Nephron (organoid): ENCODE measurements around the gene LIPE.
"Not testable (repeated sequence)": the region's sequence is repeated elsewhere in the genome, so short reads cannot be mapped to it uniquely, and the experiment has no call there.

Experiments
- H3K27ac Mint-ChIP-seq, 3 experiments: 2 replicates each; pipeline ENCODE4 v1.8.0; 2020; ENCODE audit warnings: mixed read lengths in 3 of 3, mild to moderate bottlenecking in 2 of 3, moderate library complexity in 1 of 3
- H3K27me3 Mint-ChIP-seq: 2 replicates; pipeline ENCODE4 v1.8.0; 2021; ENCODE audit warnings: low read depth, mild to moderate bottlenecking, moderate library complexity, mixed read lengths
- H3K36me3 Mint-ChIP-seq: 2 replicates; pipeline ENCODE4 v1.8.0; 2020; ENCODE audit warnings: low read depth, mixed read lengths
- H3K4me1 Mint-ChIP-seq: 2 replicates; pipeline ENCODE4 v1.8.0; 2020; ENCODE audit warnings: mixed read lengths
- H3K4me3 Mint-ChIP-seq, 3 experiments: 2 replicates each; pipeline ENCODE4 v1.8.0; 2020; ENCODE audit warnings: mild to moderate bottlenecking in 3 of 3, mixed read lengths in 3 of 3, moderate library complexity in 2 of 3
- H3K9me3 Mint-ChIP-seq: 2 replicates; pipeline ENCODE4 v1.8.0; 2020; ENCODE audit warnings: mixed read lengths
- CTCF ChIP-seq, 3 experiments: fragments of 200-600 bp; sonication (generic); IDR thresholded peaks; one replicate each; pipeline ENCODE4 v1.5.0; 2021; ENCODE audit warnings: antibody characterized with exemption in 3 of 3; ENCODE audit not compliant: unreplicated experiment in 3 of 3

The LIPE gene

GRCh38 chr19:42452590-42452989 lies 25.4 kb upstream of the LIPE start:
- no peaks in the 10 kb centered on the region for H3K4me1 Mint-ChIP-seq
- peaks cover 4% of the 10 kb centered on the region for H3K27me3 Mint-ChIP-seq
- no peaks in the 10 kb centered on the region for H3K36me3 Mint-ChIP-seq
- H3K4me3 Mint-ChIP-seq = no peak overlapping the region
- no peak for TF ChIP-seq CTCF (IDR thresholded peaks at IDR 0.05; ENCODE audit: unreplicated experiment in 3 of 3)
- no peak overlapping the region for H3K27ac Mint-ChIP-seq
- no peaks in the 10 kb centered on the region for H3K9me3 Mint-ChIP-seq

- Mint-ChIP-seq H3K36me3 (no peaks in the 10 kb centered on the region), H3K27ac (no peak overlapping the region), H3K9me3 (no peaks in the 10 kb centered on the region), H3K27me3 (peaks cover 4% of the 10 kb centered on the region), H3K4me3 (no peak overlapping the region), H3K4me1 (no peaks in the 10 kb centered on the region)
- TF ChIP-seq CTCF (IDR thresholded peaks at IDR 0.05; ENCODE audit: unreplicated experiment in 3 of 3) = peak; percentile 82 to 88 (median 85)
Observed at GRCh38 chr19:42450314-42450934, 23.2 kb upstream of the LIPE start.

- not testable (repeated sequence) for H3K9me3 Mint-ChIP-seq, H3K4me1 Mint-ChIP-seq, H3K4me3 Mint-ChIP-seq
Observed at GRCh38 chr19:42448306-42448705, 21.1 kb upstream of the LIPE start.

GRCh38 chr19:42445948-42446347 lies 18.8 kb upstream of the LIPE start:
- TF ChIP-seq CTCF (IDR thresholded peaks at IDR 0.05; ENCODE audit: unreplicated experiment in 3 of 3) = no peak
- Mint-ChIP-seq H3K4me3 (no peak overlapping the region), H3K4me1 (no peaks in the 10 kb centered on the region), H3K9me3 (no peaks in the 10 kb centered on the region), H3K27me3 (no peaks in the 10 kb centered on the region), H3K36me3 (no peaks in the 10 kb centered on the region), H3K27ac (no peak overlapping the region)

More at GRCh38 chr19:42448306-42448705, 21.1 kb upstream of the LIPE start:
- not testable (repeated sequence) for H3K27ac Mint-ChIP-seq, H3K36me3 Mint-ChIP-seq, H3K27me3 Mint-ChIP-seq

GRCh38 chr19:42443944-42444398 lies 16.8 kb upstream of the LIPE start:
- Mint-ChIP-seq H3K36me3 (no peaks in the 10 kb centered on the region), H3K27me3 (no peaks in the 10 kb centered on the region), H3K4me3 (no peak overlapping the region), H3K9me3 (no peaks in the 10 kb centered on the region), H3K27ac (peak overlapping the region in 1 of 3 experiments; percentile 37), H3K4me1 (no peaks in the 10 kb centered on the region)
- no peak for TF ChIP-seq CTCF (IDR thresholded peaks at IDR 0.05; ENCODE audit: unreplicated experiment in 3 of 3)

- Mint-ChIP-seq H3K4me3 (no peak within 1 kb of the TSS), H3K9me3 (no peaks in the 10 kb centered on the region), H3K36me3 (no peaks in the 10 kb centered on the region), H3K27ac (peak within 1 kb of the TSS in 1 of 3 experiments; percentile 37), H3K4me1 (no peaks in the 10 kb centered on the region), H3K27me3 (no peaks in the 10 kb centered on the region)
- TF ChIP-seq CTCF (IDR thresholded peaks at IDR 0.05; ENCODE audit: unreplicated experiment in 3 of 3) = no peak
Observed at GRCh38 chr19:42442833-42443232, 15.6 kb upstream of the LIPE start, which contains the start of gene CXCL17. Gene CXCL17 (minus strand): TSS chr19:42442946. CDS start chr19:42442832, 114 bp downstream.
